NCI-H128 (cell line): ENCODE results near the gene IL1RAPL2.

Experiments used
- DNase-seq: peaks from one replicate; lab custom pipeline; 2025; ENCODE audit not compliant: unreplicated experiment; lab: John Stamatoyannopoulos, UW

Gene IL1RAPL2

GRCh38 chrX:105260291-105261043 lies 694.5 kb downstream of the IL1RAPL2 start:
- DNase-seq: no peak

DNA sequence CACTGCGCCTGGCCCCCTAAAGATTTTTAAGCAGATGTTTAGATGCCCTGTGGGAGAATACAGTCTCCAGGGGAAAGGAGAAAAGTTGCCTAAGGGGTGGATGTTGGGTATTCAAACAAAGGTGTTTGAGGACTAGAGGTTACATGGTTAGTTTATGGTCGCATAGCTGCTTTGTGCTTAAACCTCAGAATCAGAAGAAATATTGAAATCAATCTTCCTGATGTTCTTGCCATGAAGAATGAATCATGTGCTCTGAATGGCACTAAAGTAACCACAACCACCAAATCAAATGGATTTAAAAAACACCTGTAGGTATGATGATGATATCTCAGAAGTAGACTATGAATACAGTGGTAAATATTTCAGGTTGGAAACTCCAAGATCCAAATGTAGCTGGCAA lies 697.2 kb downstream of the IL1RAPL2 start:
- no peak for DNase-seq

DNA sequence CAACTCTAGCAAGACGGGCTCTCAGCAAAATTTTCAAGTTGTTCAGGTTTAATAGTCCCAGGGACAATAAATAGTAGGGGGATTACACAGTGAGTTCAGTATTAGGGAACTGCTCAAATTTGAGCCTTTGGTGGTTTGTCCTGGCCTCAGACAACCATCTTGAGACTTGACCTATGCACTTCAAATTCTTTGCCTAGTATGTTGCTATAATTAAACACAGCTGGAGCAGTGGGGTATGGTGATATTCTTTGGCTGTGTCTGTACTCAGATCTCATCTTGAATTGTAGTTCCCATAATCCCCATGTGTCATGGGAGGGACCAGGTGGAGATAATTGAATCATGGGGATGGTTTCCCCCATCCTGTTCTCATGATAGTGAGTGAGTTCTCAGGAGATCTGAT lies 697.8 kb downstream of the IL1RAPL2 start:
- no peak for DNase-seq

GRCh38 chrX:105265093-105265492 lies 699.1 kb downstream of the IL1RAPL2 start:
- DNase-seq: no peak

- no peak for DNase-seq
Observed at GRCh38 chrX:105266456-105266855, 700.5 kb downstream of the IL1RAPL2 start.

- no peak for DNase-seq
Observed at GRCh38 chrX:105267167-105267566, 701.2 kb downstream of the IL1RAPL2 start.

DNA sequence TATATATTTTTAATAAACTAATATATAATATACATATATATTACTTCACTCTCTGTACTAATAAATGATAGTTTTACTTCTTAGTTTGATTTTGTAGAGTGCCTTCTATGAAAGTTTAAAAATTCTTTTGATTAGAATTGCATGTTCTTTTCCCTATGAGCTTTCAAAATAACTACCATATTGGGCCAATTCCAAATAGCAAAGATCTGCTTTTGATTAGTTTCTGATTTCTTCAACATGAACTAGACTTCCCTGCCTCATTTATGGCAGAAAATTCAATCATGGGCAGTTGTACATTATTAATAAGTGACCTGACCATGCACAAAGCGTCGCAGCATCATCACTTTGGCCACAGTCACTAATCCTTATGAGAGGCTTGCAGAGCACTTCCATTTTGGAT lies 703.4 kb downstream of the IL1RAPL2 start:
- DNase-seq: no peak

DNA sequence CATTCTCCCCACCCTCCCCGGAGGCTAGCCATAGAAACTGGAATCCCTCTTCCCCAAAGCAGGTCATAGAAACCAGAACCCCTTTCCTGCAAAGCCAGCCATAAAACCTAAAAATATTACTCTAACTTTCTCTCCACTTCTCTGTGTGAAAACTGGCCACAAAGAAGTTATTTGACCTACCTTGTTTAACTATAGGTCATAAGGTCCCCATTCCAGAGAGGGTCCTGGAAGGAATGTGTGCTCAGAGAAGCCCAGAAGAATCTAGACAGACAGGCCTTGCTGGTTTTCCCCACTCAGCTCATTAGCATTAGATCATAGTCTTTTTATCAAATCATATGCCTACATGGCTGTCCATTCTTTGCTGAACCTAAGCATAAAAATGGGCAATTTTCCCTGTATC lies 707.3 kb downstream of the IL1RAPL2 start:
- DNase-seq: no peak

DNA sequence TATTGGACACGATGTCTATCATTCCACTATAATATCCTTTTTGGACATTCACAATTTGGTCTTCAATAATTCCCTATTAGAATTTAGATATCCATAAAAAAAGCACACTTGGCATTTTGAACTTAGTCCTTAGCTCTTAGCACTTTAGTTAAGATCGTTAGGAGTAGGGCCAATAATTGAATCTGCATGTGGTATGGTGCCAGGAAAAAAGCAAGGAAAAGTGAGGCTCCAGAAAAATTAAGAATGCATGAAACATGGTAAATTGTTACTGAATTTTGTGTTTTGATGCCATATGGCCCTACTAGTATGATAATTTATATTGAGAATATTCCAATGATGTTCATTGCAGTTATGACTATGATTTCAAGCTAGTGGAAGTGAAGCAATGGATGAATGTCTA lies 708.1 kb downstream of the IL1RAPL2 start:
- DNase-seq: no peak

GRCh38 chrX:105277132-105277531 lies 711.1 kb downstream of the IL1RAPL2 start:
- DNase-seq: no peak

- no peak for DNase-seq
Observed at GRCh38 chrX:105282077-105282476, 716.1 kb downstream of the IL1RAPL2 start.

GRCh38 chrX:105297041-105297440 lies 731.0 kb downstream of the IL1RAPL2 start:
- no peak for DNase-seq

DNA sequence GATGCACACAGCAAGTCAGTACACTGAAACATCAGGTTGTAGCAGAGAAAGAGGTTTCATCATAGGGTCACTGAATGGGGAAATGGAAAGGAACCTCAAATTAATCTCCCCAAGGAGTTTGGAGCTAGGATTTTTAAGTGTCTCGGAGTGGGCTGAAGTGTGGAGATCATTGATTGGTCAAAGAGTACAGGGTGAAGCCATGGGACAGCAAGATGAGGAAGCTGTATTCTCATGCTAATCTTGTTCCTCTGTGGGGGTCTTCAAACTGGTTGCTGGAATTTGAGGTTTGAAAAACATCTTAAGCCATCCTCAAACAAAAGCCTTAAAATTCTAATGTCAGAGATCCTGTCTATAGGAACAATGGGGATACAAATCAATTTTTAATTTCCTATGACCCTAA lies 733.3 kb downstream of the IL1RAPL2 start:
- DNase-seq: no peak

DNA sequence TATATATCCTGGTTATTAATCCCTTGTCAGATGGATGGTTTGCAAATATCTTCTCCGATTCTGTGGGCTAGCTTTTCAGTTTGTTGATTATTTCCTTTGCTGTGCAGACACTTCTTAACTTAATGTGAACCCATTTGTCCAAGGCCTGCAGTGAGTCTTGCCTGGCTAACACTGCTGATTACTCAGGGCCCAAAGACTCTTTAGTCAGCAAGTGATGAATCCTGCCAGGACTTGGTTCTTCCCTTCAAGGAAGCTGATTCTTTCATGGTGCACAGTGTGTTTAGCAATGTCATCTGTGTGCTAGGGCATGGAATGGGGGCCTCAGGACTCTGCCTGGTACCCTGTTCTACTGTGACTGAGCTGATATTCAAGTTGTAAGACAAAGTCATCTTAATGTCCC lies 736.2 kb downstream of the IL1RAPL2 start:
- no peak for DNase-seq

- no peak for DNase-seq
Observed at GRCh38 chrX:105307762-105308161, 741.8 kb downstream of the IL1RAPL2 start.

DNA sequence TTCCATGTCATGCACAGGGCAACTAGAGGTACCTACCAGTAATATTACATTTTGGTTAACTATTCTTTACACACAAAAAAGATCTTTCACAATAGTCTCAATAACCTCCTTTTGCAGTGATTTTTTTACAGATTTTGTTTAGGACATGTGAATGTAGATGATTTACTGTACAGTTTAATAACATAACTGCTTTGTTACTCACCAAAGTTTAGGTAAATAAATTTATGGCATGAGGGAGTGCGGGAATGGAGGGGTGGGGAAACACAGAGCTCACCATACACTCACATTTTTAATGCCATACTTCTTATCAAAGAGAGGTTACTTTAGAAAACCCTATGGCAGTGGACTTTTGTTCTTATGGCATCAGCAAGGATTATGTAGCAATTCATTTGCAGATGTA lies 747.6 kb downstream of the IL1RAPL2 start:
- DNase-seq: no peak

DNA sequence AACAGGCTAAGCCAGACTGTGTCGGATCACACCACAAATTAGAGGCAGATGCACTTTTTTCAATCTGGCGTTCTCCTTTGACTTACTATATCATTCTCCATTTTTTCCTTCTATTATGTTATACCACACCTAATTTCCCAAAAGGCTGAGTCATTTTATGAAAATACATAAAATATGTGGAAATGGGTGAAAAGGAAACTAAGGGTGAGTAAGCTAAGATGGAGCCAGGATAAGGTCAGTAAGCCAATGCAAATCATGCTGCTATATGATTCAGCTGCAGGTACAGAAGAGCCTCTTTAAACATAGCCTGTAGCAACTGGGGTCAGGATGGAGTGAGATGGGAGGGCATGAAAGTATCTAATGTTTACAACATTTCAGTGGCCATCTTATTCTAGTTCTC lies 748.5 kb downstream of the IL1RAPL2 start:
- DNase-seq: no peak

GRCh38 chrX:105315248-105315647 lies 749.2 kb downstream of the IL1RAPL2 start:
- DNase-seq: no peak

- DNase-seq: no peak
Observed at GRCh38 chrX:105317117-105317516, 751.1 kb downstream of the IL1RAPL2 start.

- no peak for DNase-seq
Observed at GRCh38 chrX:105323928-105324327, 757.9 kb downstream of the IL1RAPL2 start.

GRCh38 chrX:105328773-105329172 lies 762.8 kb downstream of the IL1RAPL2 start:
- DNase-seq: no peak

- DNase-seq: no peak
Observed at GRCh38 chrX:105331244-105331643, 765.2 kb downstream of the IL1RAPL2 start.

GRCh38 chrX:105347373-105347772 lies 781.4 kb downstream of the IL1RAPL2 start:
- no peak for DNase-seq
